ENCODE data around the gene SLC35G6.
"Not testable (repeated sequence)": the region's sequence is repeated elsewhere in the genome, so short reads cannot be mapped to it uniquely, and the experiment has no call there.

Gene SLC35G6

DNA sequence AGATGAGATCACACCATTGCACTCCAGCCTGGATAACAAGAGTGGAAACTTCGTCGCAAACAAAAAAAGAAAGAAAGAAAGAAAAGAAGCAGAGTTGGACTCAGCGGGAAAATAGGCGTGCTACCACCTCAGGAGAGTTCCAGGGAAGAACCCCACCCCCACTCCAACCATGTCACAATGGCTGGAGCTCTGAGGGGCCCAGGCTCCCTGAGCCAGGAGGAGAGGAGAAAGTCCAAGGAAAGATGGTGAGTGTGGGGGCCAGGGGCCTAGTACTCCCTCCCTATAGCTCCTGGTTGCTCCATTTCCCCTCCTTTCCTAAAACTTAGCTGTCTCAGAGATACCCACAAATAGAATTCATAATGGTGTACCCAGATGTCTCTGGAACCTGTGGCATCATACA, at the start of gene SLC35G6:
Gene SLC35G6 (plus strand): TSS at position 172 of the 400 bp plus-strand sequence. CDS start 71 bp downstream, at position 243.
- DNase-seq (ENCODE audit: extremely low read depth, low read depth) = not testable (repeated sequence)

DNA sequence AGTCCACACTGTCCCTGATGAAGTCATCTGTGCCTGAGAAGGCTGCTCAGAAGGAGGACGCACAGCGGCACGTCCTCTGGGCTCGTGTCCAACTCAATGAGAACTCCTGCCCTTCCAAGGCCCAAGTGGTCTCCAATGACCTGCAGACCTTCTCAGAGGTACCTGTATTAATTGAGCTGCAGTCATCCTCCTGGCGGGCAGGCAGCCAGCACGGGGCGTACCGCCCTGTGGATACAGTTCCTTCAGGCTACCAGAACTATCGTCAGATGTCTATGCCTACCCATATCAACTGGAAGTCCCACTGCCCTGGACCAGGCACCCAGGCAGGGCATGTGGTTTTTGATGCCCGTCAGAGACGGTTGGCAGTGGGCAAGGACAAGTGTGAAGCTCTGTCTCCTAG, 49.0 kb upstream of the SLC35G6 start:
- DNase-seq (ENCODE audit: extremely low read depth, low read depth) = no peak
- TF ChIP-seq, protein P1, sequence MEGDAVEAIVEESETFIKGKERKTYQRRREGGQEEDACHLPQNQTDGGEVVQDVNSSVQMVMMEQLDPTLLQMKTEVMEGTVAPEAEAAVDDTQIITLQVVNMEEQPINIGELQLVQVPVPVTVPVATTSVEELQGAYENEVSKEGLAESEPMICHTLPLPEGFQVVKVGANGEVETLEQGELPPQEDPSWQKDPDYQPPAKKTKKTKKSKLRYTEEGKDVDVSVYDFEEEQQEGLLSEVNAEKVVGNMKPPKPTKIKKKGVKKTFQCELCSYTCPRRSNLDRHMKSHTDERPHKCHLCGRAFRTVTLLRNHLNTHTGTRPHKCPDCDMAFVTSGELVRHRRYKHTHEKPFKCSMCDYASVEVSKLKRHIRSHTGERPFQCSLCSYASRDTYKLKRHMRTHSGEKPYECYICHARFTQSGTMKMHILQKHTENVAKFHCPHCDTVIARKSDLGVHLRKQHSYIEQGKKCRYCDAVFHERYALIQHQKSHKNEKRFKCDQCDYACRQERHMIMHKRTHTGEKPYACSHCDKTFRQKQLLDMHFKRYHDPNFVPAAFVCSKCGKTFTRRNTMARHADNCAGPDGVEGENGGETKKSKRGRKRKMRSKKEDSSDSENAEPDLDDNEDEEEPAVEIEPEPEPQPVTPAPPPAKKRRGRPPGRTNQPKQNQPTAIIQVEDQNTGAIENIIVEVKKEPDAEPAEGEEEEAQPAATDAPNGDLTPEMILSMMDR (IDR thresholded peaks at IDR 0.05; ENCODE audit: low read depth, low read length) = no peak

DNA sequence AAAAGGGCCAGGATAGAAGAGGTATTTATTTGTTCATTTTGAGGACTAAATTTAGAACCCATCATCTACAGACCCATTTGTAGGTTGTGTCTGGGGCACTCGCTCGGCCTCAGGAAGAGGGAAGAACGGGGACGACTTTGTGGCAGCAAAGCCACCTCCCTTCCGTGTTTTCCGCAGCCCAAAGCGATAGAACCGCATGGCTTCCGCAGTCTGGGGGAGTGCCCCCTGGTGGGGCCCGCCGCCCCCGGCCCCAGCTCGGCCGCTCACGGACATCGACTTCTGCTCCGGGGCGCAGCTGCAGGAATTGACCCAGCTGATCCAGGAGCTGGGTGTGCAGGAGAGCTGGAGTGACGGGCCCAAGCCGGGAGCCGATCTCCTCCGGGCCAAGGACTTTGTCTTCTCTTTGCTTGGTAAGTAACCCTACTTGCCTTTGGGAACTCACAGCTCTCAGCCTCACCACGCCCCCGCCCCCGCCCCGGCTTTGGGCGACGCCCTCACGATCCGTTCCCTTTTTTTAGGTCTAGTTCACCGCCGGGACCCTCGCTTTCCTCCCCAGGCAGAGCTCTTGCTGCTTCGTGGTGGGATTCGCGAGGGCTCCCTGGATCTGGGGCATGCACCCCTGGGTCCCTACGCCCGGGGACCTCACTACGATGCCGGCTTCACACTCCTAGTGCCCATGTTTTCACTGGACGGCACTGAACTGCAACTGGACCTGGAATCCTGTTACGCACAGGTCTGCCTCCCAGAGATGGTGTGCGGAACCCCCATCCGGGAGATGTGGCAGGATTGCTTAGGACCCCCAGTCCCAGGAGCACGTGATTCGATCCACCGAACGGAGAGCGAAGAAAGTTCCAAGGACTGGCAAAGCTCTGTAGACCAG, 45.3 kb upstream of the SLC35G6 start:
- no peak for DNase-seq (ENCODE audit: extremely low read depth, low read depth)
- TF ChIP-seq, protein P1 (IDR thresholded peaks at IDR 0.05; ENCODE audit: low read depth, low read length) = no peak; the same call in 1 of the 2 replicates

DNA sequence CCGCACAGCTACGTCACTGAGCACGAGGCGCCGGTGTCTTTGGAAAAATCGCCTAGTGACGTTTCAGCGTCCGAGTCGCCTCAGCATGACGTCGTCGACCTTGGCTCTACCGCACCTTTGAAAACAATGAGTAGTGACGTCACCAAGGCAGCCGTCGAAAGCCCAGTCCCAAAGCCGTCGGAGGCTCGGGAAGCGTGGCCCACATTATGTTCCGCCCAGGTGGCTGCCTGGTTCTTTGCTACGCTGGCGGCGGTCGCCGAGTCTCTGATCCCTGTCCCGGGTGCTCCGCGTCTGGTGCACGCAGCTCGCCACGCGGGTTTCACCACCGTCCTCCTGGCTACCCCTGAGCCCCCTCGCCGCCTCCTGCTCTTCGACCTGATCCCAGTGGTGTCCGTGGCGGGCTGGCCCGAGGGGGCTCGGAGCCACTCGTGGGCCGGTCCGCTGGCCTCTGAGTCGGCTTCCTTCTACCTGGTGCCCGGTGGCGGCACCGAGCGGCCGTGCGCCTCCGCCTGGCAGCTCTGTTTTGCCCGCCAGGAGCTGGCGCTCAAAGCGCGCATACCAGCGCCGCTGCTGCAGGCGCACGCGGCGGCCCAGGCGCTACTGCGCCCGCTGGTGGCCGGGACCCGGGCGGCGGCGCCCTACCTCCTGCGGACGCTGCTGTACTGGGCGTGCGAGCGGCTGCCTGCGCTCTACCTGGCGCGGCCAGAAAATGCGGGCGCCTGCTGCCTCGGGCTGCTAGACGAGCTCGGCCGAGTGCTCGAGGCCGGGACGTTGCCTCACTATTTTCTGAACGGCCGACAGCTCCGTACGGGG, 44.5 kb upstream of the SLC35G6 start:
- peak; percentile 47 for DNase-seq (ENCODE audit: extremely low read depth, low read depth)
- TF ChIP-seq, protein P1 (IDR thresholded peaks at IDR 0.05; ENCODE audit: low read depth, low read length) = peak; percentile 57

DNA sequence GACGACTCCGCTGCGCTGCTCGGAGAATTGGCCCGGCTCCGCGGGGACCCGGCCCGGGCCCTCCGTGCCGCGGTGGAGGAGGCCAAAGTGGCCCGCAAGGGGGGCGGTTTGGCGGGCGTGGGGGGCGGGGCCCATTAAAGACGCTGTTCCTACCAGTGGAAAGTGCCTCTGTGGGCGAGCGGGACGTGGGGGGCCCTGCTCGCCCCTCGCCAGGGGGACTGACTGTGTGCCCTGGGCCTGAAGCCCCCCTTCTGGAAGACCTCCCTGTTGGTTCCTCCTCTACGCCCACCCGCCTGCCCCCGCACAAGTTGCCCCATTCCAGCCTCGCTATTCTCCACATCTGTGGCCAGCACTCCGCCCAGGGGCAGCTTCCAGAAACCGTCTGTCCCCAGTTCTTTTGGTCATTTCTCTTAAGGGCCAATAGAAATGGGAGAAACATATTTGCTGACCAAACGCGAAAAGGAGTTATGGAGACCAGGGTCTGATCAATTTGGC, 43.8 kb upstream of the SLC35G6 start:
- DNase-seq (ENCODE audit: extremely low read depth, low read depth) = no peak
- TF ChIP-seq, protein P1 (IDR thresholded peaks at IDR 0.05; ENCODE audit: low read depth, low read length) = no peak

DNA sequence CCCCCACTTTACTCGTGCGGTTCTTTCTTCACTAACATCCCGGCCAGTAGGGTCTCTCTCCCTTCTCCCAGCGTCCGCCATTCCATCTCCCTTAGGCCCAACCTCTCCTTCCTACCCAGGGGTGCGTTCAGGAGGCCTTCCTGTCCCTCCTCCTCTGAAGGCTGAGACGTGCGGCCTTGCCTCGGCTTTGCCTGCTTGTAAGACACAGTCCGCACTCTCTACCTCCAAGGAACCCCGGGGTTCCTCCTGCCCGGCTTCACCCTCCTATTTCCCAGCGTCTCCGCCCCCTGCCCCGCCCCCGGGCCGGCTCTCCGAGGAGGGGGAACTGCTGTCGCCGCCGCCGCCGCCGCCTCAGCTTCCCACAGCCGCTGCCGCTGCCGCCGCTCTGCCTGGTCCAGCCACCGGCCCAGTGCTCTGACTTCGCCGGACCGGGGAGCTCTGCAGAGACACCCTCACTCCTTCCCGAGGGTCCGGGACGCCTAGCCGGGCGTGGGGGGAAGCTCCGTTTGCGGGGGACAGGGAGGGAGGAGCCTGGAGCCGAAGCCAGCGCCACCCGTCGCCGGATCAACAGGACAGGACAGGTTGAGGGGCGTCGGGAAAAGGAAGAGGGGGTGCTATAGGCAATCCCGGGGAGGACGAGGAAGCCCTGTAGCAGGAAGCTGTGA, 43.2 kb upstream of the SLC35G6 start:
- no peak for DNase-seq (ENCODE audit: extremely low read depth, low read depth)
- TF ChIP-seq, protein P1 (IDR thresholded peaks at IDR 0.05; ENCODE audit: low read depth, low read length) = no peak

DNA sequence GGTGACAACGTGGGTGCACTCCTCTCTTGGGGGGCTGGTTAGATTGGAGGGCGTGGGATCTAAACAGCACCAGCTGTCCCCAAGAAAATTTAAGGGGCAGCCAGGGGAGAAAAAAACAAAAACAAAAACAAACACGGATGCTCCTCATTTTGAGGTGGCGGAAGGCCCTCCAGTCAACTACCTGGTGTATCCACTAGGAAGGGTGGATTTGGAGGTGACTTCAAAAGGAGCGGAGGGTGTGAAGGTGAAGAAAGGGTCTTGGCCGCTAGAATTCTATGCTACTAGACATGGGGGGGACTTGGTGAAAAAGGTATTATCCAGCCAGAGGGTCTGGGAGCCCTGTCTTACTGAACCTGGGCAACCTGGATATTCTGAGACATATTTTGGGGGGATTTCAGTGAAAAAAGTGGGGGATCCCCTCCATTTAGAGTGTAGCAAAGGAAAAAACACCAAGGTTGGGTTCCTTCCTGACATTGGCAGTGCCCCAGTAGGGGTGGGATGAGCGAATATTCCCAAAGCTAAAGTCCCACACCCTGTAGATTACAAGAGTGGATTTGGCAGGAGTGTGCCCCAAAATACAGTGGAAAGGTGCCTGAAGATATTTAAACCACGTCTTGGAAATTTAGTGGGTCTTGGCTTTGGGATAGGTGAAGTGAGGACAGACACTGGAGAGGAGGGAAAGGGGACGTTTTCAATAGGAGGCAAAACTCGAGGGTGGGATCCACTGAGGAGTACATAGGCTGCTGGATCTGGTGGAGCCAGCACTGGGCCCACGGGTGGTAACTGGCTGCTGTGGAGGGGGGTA, 42.4 kb upstream of the SLC35G6 start:
- DNase-seq (ENCODE audit: extremely low read depth, low read depth) = no peak
- TF ChIP-seq, protein P1 (IDR thresholded peaks at IDR 0.05; ENCODE audit: low read depth, low read length) = no peak

Data from AG09319 (cell line).